ENCODE measurements around the gene MALT1.

- no peak for TF ChIP-seq CTCF (IDR thresholded peaks at IDR 0.05)
- no peak for TF ChIP-seq REST (IDR thresholded peaks at IDR 0.05; ENCODE audit: insufficient read depth in 1 of 2, low read depth in 2 of 2, low read length in 1 of 2)
- no peak for TF ChIP-seq POLR2AphosphoS5 (IDR thresholded peaks at IDR 0.05; ENCODE audit: low read depth, low read length)
- TF ChIP-seq TCF7L2 (IDR thresholded peaks at IDR 0.05; ENCODE audit: low read depth, low read length) = no peak
Measured at GRCh38 chr18:58639751-58640427, 31.4 kb upstream of the MALT1 start.
